ENCODE measurements around the gene ADD3. TPM values are rescaled to one million over a fixed set of nuclear protein-coding genes. Genes with fewer than 3 reads are reported as not detected.

Gene ADD3
- total RNA-seq, 1 experiment from 2014 or later: 59.9 TPM

GRCh38 chr10:109991266-109991855, 16.4 kb upstream of the ADD3 start:
- Histone ChIP-seq H3T11ph (ENCODE audit: low read length) (no peak overlapping the region), H3K79me1 (ENCODE audit: insufficient read depth, low read depth, low read length, poor library complexity, severe bottlenecking) (no peaks in the 10 kb centered on the region), H3K4me1 (ENCODE audit: insufficient read depth, low read length) (no peaks in the 10 kb centered on the region; the same call in 1 of the 2 replicates), H3K9ac (ENCODE audit: extremely low read depth, insufficient read length, low read length) (no peak overlapping the region), H3K4ac (ENCODE audit: low read depth, low read length) (no peak overlapping the region), H4K5ac (ENCODE audit: insufficient read length, low read depth, low read length) (no peak overlapping the region), H3K4me2 (ENCODE audit: insufficient read depth, insufficient read length, low read length) (no peak overlapping the region), H3K23me2 (ENCODE audit: insufficient read length, low read depth, low read length, poor library complexity, severe bottlenecking) (no peaks in the 10 kb centered on the region), H2AFZ (ENCODE audit: low read length) (no peak overlapping the region), H2AK5ac (ENCODE audit: insufficient read length, low read length) (no peak overlapping the region), H3K27ac (ENCODE audit: insufficient read length, low read depth, low read length) (no peak overlapping the region), H4K20me1 (ENCODE audit: control insufficient read depth, insufficient read depth, insufficient read length) (no peaks in the 10 kb centered on the region), H4K91ac (ENCODE audit: insufficient read length, low read depth, low read length) (no peak overlapping the region), H3K18ac (ENCODE audit: insufficient read length, low read depth, low read length) (no peak overlapping the region), H3K9me3 (ENCODE audit: control insufficient read depth, low read depth, low read length) (no peaks in the 10 kb centered on the region), H2BK120ac (ENCODE audit: low read depth, low read length, poor library complexity, severe bottlenecking) (no peak overlapping the region), H2BK12ac (ENCODE audit: insufficient read length, low read depth, low read length) (no peak overlapping the region), H3K23ac (ENCODE audit: insufficient read length, low read depth, low read length) (no peak overlapping the region), H3K27me3 (ENCODE audit: insufficient read depth, low read length) (no peaks in the 10 kb centered on the region), H3K14ac (ENCODE audit: insufficient read depth, low read length) (no peak overlapping the region), H2BK5ac (ENCODE audit: insufficient read length, low read length) (no peak overlapping the region), H2BK15ac (ENCODE audit: low read depth, low read length) (no peak overlapping the region), H3K79me2 (ENCODE audit: insufficient read depth, low read length) (no peaks in the 10 kb centered on the region), H4K8ac (replicated peaks; ENCODE audit: insufficient read length, low read depth, low read length) (no peak overlapping the region), H2BK20ac (ENCODE audit: low read depth, low read length, poor library complexity, severe bottlenecking) (no peak overlapping the region), H3K56ac (ENCODE audit: insufficient read length, low read depth, low read length) (no peak overlapping the region)
- Mint-ChIP-seq H3K36me3 (ENCODE audit: insufficient read depth in 1 of 3, low read depth in 3 of 3) (no peaks in the 10 kb centered on the region; a peak in 1 of 7 replicates), H3K4me3 (no peak overlapping the region), H3K9me3 (no peaks in the 10 kb centered on the region), H3K27me3 (ENCODE audit: low read depth) (no peaks in the 10 kb centered on the region), H3K27ac (no peak overlapping the region), H3K4me1 (peaks cover 8 to 10% of the 10 kb centered on the region in 2 experiments)
- no peak for TF ChIP-seq CTCF (conservative IDR thresholded peaks at IDR 0.05)
- DNase-seq: no peak
- WGBS (ENCODE audit: extremely low coverage, insufficient read length, low lambda C conversion rate): no CpG with 5 or more reads among the region's 1 CpG

Data from H9 (cell line).